A549 (cell line): Measurements from ENCODE around the gene SLC16A14. TPM values are rescaled to one million over a fixed set of nuclear protein-coding genes. Genes with fewer than 3 reads are reported as not detected.

Experiments used
- ATAC-seq, 2 experiments: fragments of 200-7000 bp in 1 of 2; fragments of >200 bp in 1 of 2; cut with Nextera tagmentation in 1 of 2; cut with Tn5 transposase in 1 of 2; 3 replicates each; pipeline versions ENCODE4 v1.8.0 to v1.9.1; 2018 to 2020; ENCODE audit warnings: mild to moderate bottlenecking in 1 of 2, moderate library complexity in 1 of 2
- CTCF ChIA-PET: fragments of 300-600 bp; sonication (Branson Sonifier 250); formaldehyde crosslinking; extraction: SDS; loops from one replicate; lab custom pipeline; 2021; ENCODE audit warnings: antibody characterized with exemption, inconsistent platforms; lab: Yijun Ruan, JAX
- POLR2A ChIA-PET: fragments of 350-600 bp; formaldehyde crosslinking; extraction: SDS; loops from one replicate; lab custom pipeline; 2021; ENCODE audit warnings: antibody characterized with exemption, inconsistent platforms; lab: Yijun Ruan, JAX
- DNase-seq, 2 experiments: peaks; one replicate each; pipeline versions ENCODE4 v3.0.0 to v3.0.0-alpha.2; 2011 to 2016; ENCODE audit warnings: low read depth in 1 of 2, low spot score in 1 of 2
- FAIRE-seq: peaks from 2 replicates; lab custom pipeline; 2011; peaks lifted over from hg19 to GRCh38; lab: Jason Lieb, UNC
- H3K27ac ChIP-seq, 2 experiments: fragments of >200 bp; sonication (Bioruptor Twin); formaldehyde crosslinking; 3 replicates each; pipeline ENCODE4 v1.5.1; 2016 to 2017
- H3K4me1 ChIP-seq: fragments of >200 bp; sonication (Bioruptor Twin); formaldehyde crosslinking; 3 replicates; pipeline ENCODE4 v1.6.1; 2016
- H3K4me2 ChIP-seq: fragments of >200 bp; sonication (Bioruptor Twin); formaldehyde crosslinking; 3 replicates; pipeline ENCODE4 v1.6.1; 2016
- H3K4me3 ChIP-seq: fragments of >200 bp; sonication (Bioruptor Twin); formaldehyde crosslinking; 3 replicates; pipeline ENCODE4 v1.5.1; 2016
- H3K9me3 ChIP-seq: fragments of >200 bp; sonication (Bioruptor Twin); formaldehyde crosslinking; 3 replicates; pipeline ENCODE4 v1.6.1; 2016
- CBX2 ChIP-seq: fragments of 200-600 bp; sonication (generic); IDR thresholded peaks from 2 replicates; pipeline ENCODE4 v1.6.1; 2016; ENCODE audit warnings: low read depth, mild to moderate bottlenecking, borderline replicate concordance
- FOSB ChIP-seq: fragments of 250-450 bp; sonication (Bioruptor Pico); IDR thresholded peaks from 2 replicates; pipeline ENCODE4 v1.5.0; 2020; ENCODE audit warnings: mild to moderate bottlenecking, moderate library complexity
- FOSL2 ChIP-seq, 2 experiments: fragments of 450-650 bp in 1 of 2; fragments of >200 bp in 1 of 2; sonication (Bioruptor Twin) in 1 of 2; formaldehyde crosslinking; IDR thresholded peaks; 2 replicates each; pipeline versions ENCODE4 v1.5.0 to v1.6.1; 2016 to 2020; ENCODE audit warnings: mild to moderate bottlenecking in 1 of 2, moderate library complexity in 1 of 2
- GATA3 ChIP-seq: IDR thresholded peaks from 2 replicates; pipeline ENCODE4 v1.6.1; 2012; ENCODE audit warnings: borderline replicate concordance
- HDAC2 ChIP-seq: fragments of 200-600 bp; sonication (generic); IDR thresholded peaks from 2 replicates; pipeline ENCODE4 v1.6.1; 2016
- HEYL ChIP-seq: fragments of 250-450 bp; sonication (Bioruptor Pico); IDR thresholded peaks from 2 replicates; pipeline ENCODE4 v1.8.0; 2021; ENCODE audit warnings: mild to moderate bottlenecking, moderate library complexity
- JUN ChIP-seq, 2 experiments: fragments of >200 bp; sonication (Bioruptor Twin); formaldehyde crosslinking; IDR thresholded peaks; 2 replicates in 1 of 2; 3 replicates in 1 of 2; pipeline ENCODE4 v1.6.1; 2016 to 2017
- MAX ChIP-seq: IDR thresholded peaks from 2 replicates; pipeline ENCODE4 v1.6.1; 2012
- MYC ChIP-seq: IDR thresholded peaks from 2 replicates; pipeline ENCODE4 v1.6.1; 2012; ENCODE audit warnings: mild to moderate bottlenecking, inconsistent platforms, low read length, improper control_type of control experiment, borderline replicate concordance
- NPAS2 ChIP-seq: fragments of 250-450 bp; sonication (Bioruptor Pico); IDR thresholded peaks from 2 replicates; pipeline ENCODE4 v1.8.0; 2022; ENCODE audit warnings: mild to moderate bottlenecking, moderate library complexity, borderline replicate concordance
- RAD21 ChIP-seq, 2 experiments: fragments of >200 bp in 1 of 2; sonication (Bioruptor Twin) in 1 of 2; formaldehyde crosslinking in 1 of 2; IDR thresholded peaks in 1 of 2; conservative IDR thresholded peaks in 1 of 2; 2 replicates in 1 of 2; 3 replicates in 1 of 2; pipeline ENCODE4 v1.6.1; 2012 to 2018; ENCODE audit warnings: inconsistent platforms in 1 of 2
- RARB ChIP-seq: fragments of 250-450 bp; sonication (Bioruptor Pico); IDR thresholded peaks from 2 replicates; pipeline ENCODE4 v1.8.0; 2021; ENCODE audit warnings: mild to moderate bottlenecking, moderate library complexity
- RFX5 ChIP-seq: fragments of 450-650 bp; IDR thresholded peaks from 2 replicates; pipeline ENCODE4 v1.7.1; 2014; ENCODE audit warnings: antibody characterized with exemption, mild to moderate bottlenecking, moderate library complexity
- SMC3 ChIP-seq: fragments of >200 bp; sonication (Bioruptor Twin); formaldehyde crosslinking; IDR thresholded peaks from 3 replicates; pipeline ENCODE4 v1.6.1; 2018; ENCODE audit warnings: inconsistent platforms
- TFCP2L1 ChIP-seq: fragments of 250-450 bp; sonication (Bioruptor Pico); IDR thresholded peaks from 2 replicates; pipeline ENCODE4 v1.5.0; 2021; ENCODE audit warnings: mild to moderate bottlenecking
- USF2 ChIP-seq: fragments of 450-650 bp; IDR thresholded peaks from 2 replicates; pipeline ENCODE4 v1.6.1; 2014; ENCODE audit warnings: antibody characterized with exemption
- ZC3H11A ChIP-seq: fragments of 450-650 bp; IDR thresholded peaks from 2 replicates; pipeline ENCODE4 v1.6.1; 2014; ENCODE audit warnings: antibody characterized with exemption, mild to moderate bottlenecking
- ZFP36 ChIP-seq: fragments of 450-650 bp; IDR thresholded peaks from 2 replicates; pipeline ENCODE4 v1.6.1; 2014; ENCODE audit warnings: borderline replicate concordance; ENCODE audit not compliant: partially characterized antibody
- ZSCAN20 ChIP-seq: fragments of 250-450 bp; sonication (Bioruptor Pico); IDR thresholded peaks from 2 replicates; pipeline ENCODE4 v1.8.0; 2022; ENCODE audit warnings: mild to moderate bottlenecking, moderate library complexity
- WGBS: methylation state at CpG from one replicate; pipeline ENCODE4 v1.1.6; 2017; ENCODE audit errors: missing lambda C conversion rate; 5-methylcytosine and 5-hydroxymethylcytosine counted together
- polyA plus RNA-seq, 4 experiments: library from polyadenylated mRNA; depleted of rRNA in 3 of 4; stranded (reverse); fragments of >200 nt; fragmentation: RNase III in 1 of 4; extraction: RNeasy Plus Mini Kit Qiagen cat#74134 plus additional on column Dnase treatment in 1 of 4; gene quantifications; 2 replicates in 3 of 4; 3 replicates in 1 of 4; pipeline ENCODE4 v1.2.3, GENCODE V29; 2011 to 2017
- TF ChIP-seq, protein P1 (sequence below): IDR thresholded peaks from 2 replicates; pipeline ENCODE4 v1.6.1; 2012; ENCODE audit warnings: low read depth, borderline replicate concordance
- TF ChIP-seq, protein P2 (sequence below): fragments of 150-350 bp; IDR thresholded peaks from 2 replicates; pipeline ENCODE4 v1.6.1; 2014; ENCODE audit warnings: low read depth, mild to moderate bottlenecking, low read length

Gene SLC16A14
- polyA plus RNA-seq, 2 of the 4 experiments (the other 2 are of a cell fraction) = 0.37 to 1.1 TPM

DNA sequence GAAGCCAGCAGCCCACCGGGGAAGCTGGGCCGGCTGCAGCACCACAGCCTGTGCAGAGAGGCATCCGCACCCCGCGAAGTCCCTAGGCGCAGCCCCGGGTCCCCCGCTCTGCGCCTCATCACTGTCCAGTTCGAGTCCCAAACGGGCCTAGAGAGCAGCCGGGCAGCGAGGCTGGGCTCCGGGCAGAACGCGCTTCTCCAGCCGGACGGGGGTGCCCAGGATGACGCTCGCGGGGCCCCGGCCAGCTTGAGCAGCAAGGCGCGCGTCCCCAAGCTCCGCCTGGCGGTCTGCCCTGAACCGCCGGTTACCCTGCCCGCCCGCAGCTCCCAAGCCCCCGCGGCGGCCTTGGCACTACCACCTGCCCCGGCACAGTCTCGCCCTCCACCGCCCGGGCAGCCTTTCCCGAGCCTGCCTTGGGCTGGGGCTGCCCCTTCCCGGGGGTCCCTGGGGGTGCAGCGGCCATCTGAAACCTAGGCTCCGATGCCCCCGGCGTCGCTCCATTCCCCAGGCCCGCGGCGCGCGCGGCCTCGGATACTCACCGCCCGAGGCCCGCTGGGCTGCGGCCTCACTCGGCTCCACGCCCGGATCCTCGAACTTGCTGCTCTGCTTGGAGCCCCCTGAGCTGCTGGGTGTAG lies 591 bp downstream of the SLC16A14 start:
- CTCF ChIA-PET = interaction anchor here (0.7 to 5.5 kb wide), 24 partner anchors 9 to 545 kb away, joined by 3 to 54 read pairs (median 5); no protein-coding TSS in a partner anchor

DNA sequence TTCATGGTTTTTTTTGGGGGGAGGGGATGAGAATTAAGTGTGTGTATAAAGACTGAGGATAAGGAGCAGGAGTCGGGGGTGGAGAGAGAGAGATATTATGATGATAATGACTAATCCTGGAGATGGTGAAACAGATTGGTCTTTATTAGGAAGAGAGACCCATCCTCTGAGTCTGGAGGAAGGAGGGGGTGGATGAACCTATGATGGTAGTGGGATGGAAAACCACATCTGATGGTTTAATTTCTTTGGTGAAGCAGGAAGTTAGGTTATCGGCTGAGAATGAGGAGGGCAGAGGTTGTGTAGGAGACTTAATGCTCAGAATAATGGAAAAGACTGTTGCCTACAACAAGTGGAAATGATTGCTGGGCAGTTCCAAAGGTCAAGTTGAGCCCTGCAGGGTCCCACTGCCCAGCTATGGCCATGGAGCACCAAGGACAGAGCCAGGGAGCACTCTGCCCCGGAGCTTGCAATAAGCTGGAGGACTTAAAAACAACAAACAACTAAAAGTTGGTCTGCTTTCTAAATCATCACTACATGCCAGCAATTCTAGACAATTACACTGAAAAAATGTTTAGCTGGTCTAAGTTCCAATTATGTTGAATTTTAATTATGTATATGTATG lies 7.9 kb downstream of the SLC16A14 start:
- FAIRE-seq (no peak), ATAC-seq (no peak), DNase-seq (no peak)
- no peaks in the 10 kb centered on the region for H3K9me3 ChIP-seq
- H3K4me2 ChIP-seq = no peak overlapping the region
- H3K27ac ChIP-seq = no peak overlapping the region
- H3K4me3 ChIP-seq = no peak overlapping the region
- POLR2A ChIA-PET = no interaction called here
- TF ChIP-seq, protein P1, sequence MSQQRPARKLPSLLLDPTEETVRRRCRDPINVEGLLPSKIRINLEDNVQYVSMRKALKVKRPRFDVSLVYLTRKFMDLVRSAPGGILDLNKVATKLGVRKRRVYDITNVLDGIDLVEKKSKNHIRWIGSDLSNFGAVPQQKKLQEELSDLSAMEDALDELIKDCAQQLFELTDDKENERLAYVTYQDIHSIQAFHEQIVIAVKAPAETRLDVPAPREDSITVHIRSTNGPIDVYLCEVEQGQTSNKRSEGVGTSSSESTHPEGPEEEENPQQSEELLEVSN = no peak
- no peak for TF ChIP-seq MYC
- no peak for TF ChIP-seq RFX5
- no peak for TF ChIP-seq ZSCAN20 (CRISPR knock-in tag)
- no peak for TF ChIP-seq JUN (IDR thresholded peaks at IDR 0.05)
- TF ChIP-seq FOSB = no peak
- TF ChIP-seq ZFP36 = no peak
- TF ChIP-seq GATA3 = no peak
- no peak for TF ChIP-seq RAD21 (conservative IDR thresholded peaks at IDR 0.05 in 1 of 2, IDR thresholded peaks at IDR 0.05 in 1 of 2)
- TF ChIP-seq NPAS2 (CRISPR knock-in tag) = no peak
- no peak for TF ChIP-seq RARB (CRISPR knock-in tag)
- TF ChIP-seq HDAC2 = no peak
- TF ChIP-seq, protein P2, sequence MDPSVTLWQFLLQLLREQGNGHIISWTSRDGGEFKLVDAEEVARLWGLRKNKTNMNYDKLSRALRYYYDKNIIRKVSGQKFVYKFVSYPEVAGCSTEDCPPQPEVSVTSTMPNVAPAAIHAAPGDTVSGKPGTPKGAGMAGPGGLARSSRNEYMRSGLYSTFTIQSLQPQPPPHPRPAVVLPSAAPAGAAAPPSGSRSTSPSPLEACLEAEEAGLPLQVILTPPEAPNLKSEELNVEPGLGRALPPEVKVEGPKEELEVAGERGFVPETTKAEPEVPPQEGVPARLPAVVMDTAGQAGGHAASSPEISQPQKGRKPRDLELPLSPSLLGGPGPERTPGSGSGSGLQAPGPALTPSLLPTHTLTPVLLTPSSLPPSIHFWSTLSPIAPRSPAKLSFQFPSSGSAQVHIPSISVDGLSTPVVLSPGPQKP = no peak
- TF ChIP-seq TFCP2L1 (CRISPR knock-in tag) = no peak
- TF ChIP-seq HEYL (CRISPR knock-in tag) = no peak
- no peak for TF ChIP-seq USF2
- TF ChIP-seq SMC3 = no peak
- TF ChIP-seq FOSL2 (IDR thresholded peaks at IDR 0.05) = no peak
- TF ChIP-seq FOSL2 (CRISPR knock-in tag; IDR thresholded peaks at IDR 0.05) = no peak
- no peak for TF ChIP-seq ZC3H11A
- H3K4me1 ChIP-seq = no peaks in the 10 kb centered on the region
- 78% methylated on average over 3 of the region's 3 CpGs for WGBS
- CTCF ChIA-PET = interaction anchor here (1.0 kb wide), 1 partner anchor 846 kb away, joined by 3 read pairs; no protein-coding TSS in a partner anchor

More for the DNA sequence above, 591 bp downstream of the SLC16A14 start:
- peak overlapping the region; percentile 51 for H3K4me3 ChIP-seq
- peak overlapping the region; percentile 83 for H3K4me2 ChIP-seq
- DNase-seq (peak; percentile 7 to 51), ATAC-seq (peak; percentile 72 to 77), FAIRE-seq (no peak)
- peak overlapping the region; percentile 44 to 70; a peak in 5 of 6 replicates for H3K27ac ChIP-seq
- WGBS = 10% methylated on average over 9 of the region's 60 CpGs
- H3K9me3 ChIP-seq = no peaks in the 10 kb centered on the region
- POLR2A ChIA-PET = no interaction called here
- no peak for TF ChIP-seq CBX2
- peak; percentile 42; the same call in 1 of the 2 replicates for TF ChIP-seq MAX
- H3K4me1 ChIP-seq = no peaks in the 10 kb centered on the region
